Fibroblast of peridontal ligament (primary cell): ENCODE data around the gene SLC13A4.
A peak's percentile ranks its signal among the peaks of the same experiment; 100 is the strongest.
"Not testable (repeated sequence)": the region's sequence is repeated elsewhere in the genome, so short reads cannot be mapped to it uniquely, and the experiment has no call there.

Experiments used
- DNase-seq: peaks from one replicate; pipeline ENCODE4 v3.0.0-alpha.2; 2010; ENCODE audit errors: extremely low read depth

SLC13A4 gene

DNA sequence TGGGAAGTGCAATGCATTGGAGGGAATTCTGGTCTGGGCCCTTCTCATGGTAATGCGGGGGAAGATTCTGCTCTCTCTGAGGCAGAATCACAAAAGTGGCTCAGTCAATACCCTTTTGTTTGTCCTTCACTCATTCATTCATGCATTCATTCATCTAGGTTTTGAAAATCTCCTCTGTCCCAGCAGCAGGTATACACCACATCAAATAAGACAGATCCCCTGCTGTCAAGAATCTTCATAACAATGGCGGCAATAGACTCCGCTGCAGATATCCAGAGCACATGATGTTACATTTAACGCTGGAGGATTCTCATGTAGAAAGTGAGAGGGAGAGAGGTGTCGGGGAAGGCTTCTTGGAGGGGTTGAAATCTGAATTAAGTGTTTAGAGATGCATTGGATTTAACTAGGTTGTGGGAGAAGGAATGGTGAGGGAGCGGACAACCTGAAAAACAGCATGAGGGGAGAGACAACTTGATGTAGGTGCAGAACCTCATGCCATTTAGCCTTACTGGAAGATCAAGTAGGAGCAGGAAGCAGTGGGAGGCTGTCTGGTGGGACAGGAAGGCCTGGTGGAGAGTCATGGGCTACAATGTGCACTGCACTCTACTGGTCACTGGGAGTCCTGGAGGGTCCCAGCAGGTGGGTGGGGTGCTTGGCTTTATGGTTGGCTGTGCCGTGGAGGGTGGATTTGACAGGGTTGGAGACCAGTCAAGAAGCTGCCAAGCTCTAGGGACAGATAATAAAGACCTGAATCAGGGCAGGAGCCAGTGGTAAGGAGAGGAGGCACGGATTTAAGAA is 25.8 kb upstream of the SLC13A4 start:
- DNase-seq: no peak

DNA sequence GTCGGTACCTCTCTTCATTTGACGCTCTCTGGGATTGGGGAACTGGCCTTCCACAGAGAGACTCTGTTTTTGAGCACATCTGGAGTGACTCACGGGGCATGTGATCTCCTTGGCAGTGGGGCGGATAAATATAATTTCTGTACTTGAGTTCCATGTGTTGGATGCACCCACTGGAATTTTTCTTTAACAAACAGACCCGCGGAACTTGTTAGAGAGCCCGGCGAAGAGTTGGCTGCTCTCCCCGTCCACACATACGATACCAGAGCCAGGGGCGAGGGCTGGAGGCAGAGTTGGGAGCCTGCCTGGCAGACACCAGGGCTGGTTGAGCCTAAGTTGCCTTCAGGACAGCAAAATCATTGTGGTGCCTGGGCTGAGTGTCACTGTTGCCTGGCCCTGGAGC is 20.8 kb upstream of the SLC13A4 start, which contains the start of gene FAM180A:
FAM180A (minus strand) TSS at position 44 of the 400 bp plus-strand sequence. CDS start 233 bp downstream, outside the sequence.
- peak; percentile 98 for DNase-seq

DNA sequence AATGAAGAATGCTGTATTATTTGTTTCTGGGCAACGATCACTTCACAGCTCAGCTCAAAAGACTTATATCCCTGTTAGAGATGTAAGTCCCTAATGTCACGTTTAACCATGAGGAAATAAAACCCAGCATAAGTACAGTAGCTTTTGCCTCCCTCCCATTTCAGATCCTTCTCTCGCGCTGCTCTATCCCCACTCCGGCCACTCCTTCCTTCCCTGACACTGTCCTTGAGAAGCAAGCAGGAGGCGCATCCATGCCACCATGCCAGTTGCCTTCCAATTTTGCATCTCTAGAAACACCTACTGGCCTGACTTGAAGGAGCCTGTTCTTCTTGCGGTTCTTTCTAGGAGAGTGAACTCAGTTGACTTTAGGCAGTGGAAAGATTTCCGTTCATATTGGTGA is 19.4 kb upstream of the SLC13A4 start:
- DNase-seq: no peak

DNA sequence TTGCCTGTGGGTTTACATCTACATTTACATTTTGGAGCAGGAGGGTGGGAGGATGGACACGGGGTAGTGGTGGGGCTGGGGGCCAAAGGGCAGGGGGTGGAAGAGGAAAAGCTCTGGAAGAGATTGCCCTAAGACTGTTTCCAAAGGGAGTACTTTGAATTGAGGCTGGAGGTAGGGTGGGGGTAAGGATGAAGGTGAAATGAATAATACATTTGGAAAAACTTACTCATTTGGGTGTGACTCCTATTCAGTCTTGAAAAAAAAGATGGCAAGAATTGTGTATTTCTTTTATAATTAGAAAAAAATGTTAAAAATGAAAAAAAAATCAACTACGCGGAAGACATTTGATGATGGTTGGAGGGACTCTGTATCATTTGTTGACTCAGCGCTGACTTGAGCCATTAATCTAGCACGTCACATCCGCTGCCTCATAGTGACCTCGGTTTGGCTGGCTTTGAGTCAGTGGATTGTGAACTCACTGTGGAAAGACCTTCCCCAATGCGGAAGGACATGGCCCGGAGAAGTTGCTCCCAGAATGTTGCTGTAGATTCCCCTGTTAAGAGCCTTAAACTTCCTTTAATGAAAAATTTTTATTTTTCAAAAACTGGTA is 17.8 kb upstream of the SLC13A4 start:
- DNase-seq: peak; percentile 97

DNA sequence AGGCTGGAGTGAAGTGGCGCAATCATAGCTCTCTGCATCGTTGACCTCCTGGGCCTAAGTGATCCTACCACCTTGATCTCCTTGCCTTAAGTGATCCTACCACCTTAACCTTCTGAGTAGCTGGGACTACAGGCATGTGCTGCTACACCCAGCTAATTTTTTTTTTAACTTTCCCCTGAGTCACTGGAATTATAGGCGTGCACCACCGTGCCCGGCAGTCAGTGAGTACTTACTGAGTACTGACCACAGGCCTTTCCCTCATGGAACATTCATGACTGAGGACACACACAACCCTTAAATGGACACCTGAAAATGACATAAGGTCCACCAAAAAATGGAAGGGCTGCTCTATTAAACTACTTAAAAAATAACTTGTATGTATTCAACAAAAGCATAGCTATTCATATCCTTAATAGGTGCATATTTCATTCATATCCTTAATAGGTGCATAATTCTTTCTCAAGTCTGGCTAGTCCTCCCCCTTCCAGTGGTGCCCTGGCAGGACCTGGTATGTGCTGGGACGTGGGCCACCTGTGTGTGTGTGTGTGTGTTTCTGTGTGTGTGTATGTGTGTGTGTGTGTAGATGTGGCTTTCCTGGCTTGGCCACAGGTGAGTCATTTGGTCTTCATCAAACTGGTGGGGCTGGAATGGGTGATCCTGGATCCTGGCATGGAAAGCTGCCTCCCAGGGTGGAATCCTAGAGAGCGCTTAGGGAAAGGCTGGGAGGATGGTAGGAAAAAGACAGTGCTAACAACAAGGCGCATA is 17.1 kb upstream of the SLC13A4 start:
- DNase-seq: peak; percentile 72

DNA sequence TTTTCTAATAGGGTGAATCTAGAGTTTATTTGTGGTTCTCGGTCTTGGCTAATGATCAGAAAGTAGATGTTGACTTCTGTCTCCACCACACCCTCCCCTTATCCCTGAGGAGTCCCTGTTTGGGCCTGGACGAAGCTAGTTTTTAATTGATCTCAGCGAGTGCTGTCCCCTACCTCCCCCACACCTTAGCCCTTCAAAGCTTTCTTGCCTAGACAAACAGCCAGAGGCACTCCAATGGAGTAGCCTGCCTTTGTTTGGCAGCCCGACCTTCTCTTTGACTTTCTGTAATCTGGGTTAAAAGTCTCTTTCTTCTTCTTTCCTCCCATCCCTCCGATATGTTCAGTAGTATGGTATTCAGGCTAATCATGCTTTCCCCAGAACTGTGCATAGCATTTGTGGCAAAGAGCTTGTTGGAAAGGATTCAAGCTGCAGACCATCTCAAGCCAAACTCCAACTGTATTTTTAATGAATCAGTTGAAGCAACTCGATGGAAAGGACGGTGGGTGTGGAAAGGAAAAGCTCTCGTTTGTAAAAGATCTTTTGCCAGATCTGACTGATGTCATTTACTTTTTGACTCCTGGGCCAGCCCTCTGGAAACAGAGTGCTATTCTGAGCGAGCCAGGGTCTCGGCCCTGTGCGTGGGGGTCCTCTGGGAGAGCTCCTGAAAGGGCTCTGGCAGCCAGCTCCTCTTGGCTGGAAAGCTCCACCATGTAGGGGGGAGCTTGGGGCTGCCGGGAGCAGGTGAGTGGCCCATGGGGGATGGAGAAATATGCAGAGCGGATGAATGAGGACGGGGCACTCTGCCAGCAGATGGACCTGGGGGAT is 16.1 kb upstream of the SLC13A4 start:
- DNase-seq: peak; percentile 96

DNA sequence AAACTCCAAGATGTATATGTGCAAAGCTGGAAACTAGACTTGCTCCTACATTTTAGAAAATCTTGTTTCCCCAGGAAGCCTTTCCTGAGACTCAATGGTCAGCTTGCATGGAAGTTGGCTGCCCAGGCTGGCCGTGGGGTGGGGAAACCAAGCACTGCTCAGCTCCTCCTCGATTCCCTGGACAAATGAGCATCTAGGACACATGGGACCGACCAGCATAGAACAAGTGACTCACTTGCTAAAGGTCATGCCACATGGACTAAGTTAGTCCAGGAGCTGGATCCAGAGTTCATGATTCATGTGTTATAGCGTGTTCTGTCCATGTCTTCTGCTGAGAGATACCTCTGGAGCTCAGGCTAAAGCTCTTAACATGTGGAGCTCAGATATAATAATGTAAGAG is 14.4 kb upstream of the SLC13A4 start:
- DNase-seq: no peak

DNA sequence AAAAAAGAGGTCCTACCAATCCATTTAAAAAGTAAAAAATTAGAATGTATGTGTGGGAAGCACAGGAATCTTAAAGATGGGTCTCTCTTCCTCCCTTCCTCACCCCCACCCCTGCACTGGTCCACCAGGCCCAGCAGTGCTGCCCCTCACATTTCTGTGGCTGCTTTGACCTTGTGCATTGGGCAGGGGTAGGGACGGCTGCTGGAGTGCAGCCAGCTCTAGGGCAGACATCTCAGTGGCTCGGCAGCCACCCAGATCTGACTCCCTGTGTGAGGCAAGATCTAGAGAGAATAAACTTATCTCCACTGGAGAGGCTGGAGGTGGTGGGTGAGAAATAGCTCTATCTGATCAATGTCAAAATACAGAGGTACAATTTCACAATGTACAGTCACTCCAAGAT is 13.9 kb upstream of the SLC13A4 start:
- no peak for DNase-seq

DNA sequence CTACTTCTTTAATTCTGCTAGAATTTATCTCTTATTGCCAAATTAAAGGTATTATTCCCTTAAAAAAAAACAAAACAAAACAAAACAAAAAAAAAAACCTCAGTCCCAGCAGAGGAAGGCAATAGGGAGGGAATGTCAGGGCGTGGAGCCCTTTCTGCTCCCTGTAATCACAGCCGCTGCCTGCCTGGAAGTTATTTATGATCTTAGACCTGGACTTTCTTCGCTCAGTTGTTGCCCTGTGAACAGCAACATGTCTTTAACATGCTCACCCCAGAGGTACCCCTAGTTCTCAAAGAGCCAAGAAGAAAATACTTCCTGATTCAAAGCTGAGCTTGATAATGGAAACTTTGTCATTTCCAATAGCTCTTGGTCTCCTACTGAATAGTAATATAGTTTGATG is 12.9 kb upstream of the SLC13A4 start:
- no peak for DNase-seq

DNA sequence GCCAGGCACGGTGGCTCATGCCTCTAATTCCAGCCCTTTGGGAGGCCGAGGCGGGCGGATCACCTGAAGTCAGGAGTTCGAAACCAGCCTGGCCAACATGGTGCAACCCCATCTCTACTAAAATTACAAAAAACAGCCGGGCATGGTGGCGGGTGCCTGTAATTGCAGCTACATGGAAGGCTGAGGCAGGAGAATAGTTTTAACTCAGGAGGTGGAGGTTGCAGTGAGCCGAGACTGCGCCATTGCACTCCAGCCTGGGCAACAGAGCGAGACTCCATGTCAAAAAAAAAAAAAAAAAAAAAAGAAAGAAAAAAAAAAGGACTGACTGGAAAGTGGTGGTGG is 9.3 kb upstream of the SLC13A4 start:
- DNase-seq: not testable (repeated sequence)

DNA sequence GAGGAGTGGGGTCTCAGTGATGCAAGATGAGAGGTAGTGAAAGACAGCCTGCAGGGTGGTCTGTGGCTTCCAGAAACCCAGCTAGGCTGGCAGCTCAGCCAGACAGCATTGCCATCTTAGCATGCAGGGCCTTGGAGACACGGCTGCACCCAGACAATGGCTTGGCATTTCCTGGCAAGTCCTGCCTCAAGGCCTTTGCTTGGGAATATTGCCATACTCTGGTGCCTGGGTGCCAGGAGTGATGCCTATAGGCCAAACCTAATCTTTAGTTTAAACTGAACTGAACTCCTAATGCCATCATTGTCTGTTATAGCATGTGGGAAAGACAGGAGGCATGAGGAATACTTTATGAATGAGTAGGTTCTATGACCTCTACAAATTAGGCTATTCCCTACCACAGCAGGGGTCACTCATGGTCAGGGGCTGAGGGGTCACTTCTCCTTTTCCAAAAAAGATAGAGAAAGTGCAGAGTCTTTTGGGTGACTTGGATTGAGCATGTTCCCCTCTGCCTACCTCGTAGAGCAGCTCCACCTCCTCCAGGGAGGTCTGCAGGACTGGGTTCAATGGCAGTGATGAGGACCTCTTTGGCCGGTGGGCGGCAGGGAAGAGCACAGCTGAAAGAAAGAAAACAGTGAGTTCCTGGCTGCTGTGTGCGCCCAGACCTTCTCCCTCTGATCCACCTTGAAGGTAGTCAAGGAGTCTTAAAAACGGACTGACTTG is 8.8 kb upstream of the SLC13A4 start:
- no peak for DNase-seq

DNA sequence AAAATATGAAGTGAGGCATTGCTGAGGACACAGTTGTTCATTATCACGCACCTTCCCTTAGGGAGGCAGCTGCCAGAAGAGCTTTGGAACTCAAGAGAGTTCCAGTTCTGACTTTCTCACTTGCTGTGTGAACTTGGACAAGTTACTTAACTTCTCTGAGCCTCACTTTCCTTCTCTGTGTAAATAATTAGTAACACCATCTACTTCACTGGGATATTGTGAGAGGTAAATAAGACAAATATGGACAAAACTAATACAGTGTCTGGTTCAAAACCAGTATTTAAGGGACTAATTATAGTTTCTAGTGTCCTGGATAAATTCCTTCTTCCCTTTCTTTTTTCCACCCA is 6.3 kb upstream of the SLC13A4 start:
- no peak for DNase-seq

DNA sequence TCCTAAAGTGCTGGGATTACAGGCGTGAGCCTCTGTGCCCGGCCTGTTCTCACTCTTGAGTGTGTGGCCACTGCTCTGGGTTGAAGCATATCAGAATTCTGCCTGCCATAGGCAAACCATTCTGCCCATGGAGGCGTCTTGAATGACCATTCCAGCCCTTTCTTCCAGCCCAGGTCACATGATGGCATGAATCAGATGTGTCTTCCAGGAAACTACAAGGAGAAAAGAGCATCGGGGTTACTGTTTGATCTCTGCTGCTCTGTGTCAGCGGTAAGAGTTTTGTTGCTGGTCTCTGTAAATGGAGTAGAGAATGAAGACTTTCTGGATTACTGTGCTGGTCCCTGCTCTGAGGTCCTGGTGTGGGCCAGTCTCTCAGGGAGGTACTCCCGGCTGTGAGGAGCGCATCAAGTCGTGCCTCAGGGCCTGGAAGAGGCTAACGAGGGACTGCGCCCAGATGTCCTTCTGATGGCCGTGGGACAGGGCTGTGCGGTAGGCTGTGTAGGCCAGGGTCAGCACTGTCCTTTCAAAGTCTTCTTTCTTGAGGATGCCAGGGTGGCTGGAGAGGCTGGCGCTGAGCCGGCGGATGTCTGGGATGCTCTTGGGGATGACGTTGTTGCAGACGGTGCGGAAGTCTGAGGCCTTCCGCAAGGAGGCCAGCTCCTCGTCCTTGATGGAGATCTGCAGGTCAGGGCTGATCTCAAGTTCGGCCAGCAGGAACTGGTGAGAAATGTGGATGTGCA is 5.8 kb upstream of the SLC13A4 start:
- no peak for DNase-seq

DNA sequence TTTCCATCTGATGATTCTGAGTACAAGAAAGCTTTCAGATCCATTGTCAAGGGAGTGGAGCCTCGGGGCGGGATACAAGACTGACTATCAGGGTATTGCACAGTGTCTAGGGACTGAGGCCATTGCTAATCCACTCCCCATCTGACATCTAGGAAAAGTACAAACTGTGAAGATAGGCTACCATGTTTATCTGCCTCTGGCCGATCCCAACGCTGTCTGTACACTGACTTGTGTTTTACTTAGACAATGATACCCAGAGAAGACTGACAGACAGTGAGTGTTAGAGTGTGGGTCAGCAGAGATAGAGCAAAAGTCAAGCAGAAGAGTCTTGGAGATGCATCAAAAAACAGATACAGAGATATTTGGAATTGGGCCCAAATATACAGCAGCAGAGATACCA is 3.1 kb upstream of the SLC13A4 start:
- no peak for DNase-seq

DNA sequence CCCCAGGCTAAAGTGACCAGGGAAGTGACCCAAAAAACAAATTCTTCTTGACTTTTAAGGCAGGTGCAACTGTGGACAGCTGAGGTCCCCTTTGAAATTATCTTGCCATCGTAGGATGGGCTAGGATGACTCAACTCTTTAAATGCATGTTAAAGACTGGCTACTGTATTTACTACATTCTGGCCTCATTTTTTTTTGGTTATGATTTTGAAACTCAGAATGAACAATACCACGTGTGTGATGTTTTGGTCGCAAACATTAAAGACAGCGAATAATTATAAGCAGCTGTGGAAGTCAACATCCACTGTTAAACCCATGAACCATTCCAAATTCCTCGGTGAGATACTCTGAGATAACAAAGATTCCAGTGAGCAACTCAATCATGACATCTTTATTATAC is 1.2 kb upstream of the SLC13A4 start:
- DNase-seq: peak; percentile 57

DNA sequence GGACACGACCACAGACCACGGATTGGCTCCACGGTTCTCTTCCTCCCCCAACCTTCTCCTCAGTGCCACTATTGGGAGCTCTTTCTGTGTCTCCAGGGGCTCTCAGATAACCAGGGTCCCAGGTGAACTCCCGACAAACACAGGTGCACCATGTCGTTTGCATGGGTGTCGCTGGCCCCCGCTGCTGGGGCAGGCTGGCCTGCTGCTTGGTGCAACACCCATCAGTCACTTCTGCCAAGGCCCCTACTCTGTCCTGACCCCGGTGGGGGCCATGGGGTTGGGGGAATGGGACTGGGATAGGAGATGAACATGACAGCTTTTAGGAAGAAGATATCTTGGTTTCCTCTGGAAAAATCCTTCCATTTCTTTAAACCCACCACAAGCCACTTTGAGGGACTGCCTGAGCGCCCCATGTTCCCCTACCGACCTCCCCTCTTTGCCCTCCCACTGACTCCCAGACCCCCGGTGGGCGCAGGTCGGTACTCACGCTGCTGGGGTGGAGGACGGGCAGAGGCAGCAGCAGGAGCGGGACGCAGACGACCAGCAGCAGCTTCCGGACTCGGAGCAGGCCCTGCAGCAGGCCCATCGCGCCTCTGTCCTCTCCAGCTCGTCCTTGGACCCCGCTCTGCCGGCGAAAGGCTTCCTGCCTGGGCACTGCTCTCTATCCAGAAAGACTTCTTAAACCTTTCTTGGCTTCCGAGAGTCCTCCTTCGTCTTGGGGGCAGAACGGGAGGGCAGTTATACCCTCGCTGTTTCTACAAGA is 894 bp downstream of the SLC13A4 start:
- DNase-seq: no peak

DNA sequence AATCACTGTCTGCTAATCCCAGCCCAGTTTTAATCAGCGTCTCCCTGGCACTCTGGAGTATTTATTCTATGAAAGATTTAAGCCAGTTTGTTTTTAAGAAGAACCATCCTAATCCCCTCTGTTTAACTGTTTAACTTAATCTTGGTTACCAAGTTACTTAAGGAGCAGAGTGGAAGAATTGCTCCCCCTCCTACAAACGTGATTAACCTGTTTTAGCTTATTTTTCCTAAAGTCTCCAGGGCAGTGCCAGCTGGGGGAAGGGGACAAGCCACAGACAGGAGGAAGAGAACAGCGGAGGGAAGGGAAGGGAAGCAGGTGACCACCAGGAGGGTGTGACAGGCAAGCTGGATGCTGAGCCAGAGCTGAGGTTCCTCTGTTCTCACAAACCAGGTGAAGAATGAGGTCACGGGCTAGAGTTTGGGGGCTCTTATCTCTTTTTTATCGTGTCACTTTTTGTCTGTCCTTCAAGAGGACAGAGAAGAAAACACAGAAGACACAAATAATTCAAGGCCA is 1.7 kb downstream of the SLC13A4 start:
- no peak for DNase-seq

DNA sequence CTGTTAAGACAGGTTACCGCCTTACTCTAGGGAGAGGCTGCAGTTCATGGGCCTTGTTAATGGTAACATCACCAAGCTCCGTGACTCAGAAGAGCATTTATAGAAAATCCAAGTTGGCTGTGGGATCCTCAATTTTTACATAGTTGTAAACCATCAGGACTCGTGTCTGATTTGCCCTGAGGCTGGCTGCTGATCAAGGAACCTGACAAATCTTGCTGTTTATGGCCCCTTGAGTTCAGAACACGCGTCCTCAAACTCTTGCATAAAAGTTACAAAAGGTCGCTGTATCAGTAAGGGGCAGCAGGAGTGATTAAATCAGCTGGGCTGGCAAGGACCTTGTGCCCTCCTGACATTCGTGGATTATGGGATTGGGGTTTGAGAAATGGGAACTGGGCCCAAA is 4.6 kb downstream of the SLC13A4 start:
- no peak for DNase-seq

DNA sequence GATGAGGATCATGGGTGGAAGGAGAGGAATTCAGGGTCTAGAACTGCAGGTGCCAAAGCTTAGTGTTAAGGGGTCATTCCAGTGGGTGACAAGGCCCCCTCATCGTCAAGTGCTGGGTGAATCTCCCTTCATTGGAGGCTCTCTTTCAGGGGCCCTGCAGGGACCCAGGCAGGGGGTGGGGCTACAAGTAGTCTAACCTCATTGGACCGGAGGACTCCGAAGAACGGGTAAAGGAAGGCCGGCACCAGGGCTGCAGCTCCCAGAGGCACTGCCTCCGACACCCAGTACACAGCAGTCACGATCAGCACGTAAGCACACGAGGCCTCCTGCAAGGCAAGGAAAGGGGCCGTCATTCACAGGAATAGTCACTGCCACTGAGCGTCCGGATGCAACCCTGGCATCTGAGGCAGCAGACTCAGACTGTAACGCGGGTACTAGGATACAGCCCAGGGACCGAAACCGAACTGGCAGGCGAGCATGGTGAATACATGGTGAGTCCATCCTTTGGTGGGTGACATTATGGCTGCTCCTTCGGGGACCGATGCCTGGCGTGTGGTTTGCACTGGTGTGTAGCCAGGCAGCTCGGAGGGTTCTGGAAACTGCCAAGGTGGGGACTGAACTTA is 6.7 kb downstream of the SLC13A4 start:
- DNase-seq: no peak
